WTC11 (cell line): Measurements from ENCODE around the gene FAM3B.

Experiments used
- CTCF ChIP-seq: fragments of 200-600 bp; IDR thresholded peaks from 2 replicates; pipeline ENCODE4 v1.8.0; 2022; ENCODE audit warnings: antibody characterized with exemption
- E2F1 ChIP-seq: sonication (generic); formaldehyde crosslinking; IDR thresholded peaks from 2 replicates; pipeline ENCODE4 v1.8.0; 2022; ENCODE audit warnings: mild to moderate bottlenecking, missing genetic modification reagents
- ESRRA ChIP-seq: sonication (generic); formaldehyde crosslinking; IDR thresholded peaks from 2 replicates; pipeline ENCODE4 v1.8.1; 2022; ENCODE audit warnings: mild to moderate bottlenecking, missing genetic modification reagents, borderline replicate concordance
- MAX ChIP-seq: sonication (generic); formaldehyde crosslinking; IDR thresholded peaks from 2 replicates; pipeline ENCODE4 v1.8.0; 2022; ENCODE audit warnings: mild to moderate bottlenecking, missing genetic modification reagents
- NFYB ChIP-seq: sonication (generic); formaldehyde crosslinking; conservative IDR thresholded peaks from 2 replicates; pipeline ENCODE4 v1.8.0; 2022; ENCODE audit warnings: low read depth, missing genetic modification reagents
- SP1 ChIP-seq: sonication (generic); formaldehyde crosslinking; conservative IDR thresholded peaks from 2 replicates; pipeline ENCODE4 v1.8.1; 2022; ENCODE audit warnings: missing genetic modification reagents
- TP53 ChIP-seq: sonication (generic); formaldehyde crosslinking; IDR thresholded peaks from 2 replicates; pipeline ENCODE4 v1.8.1; 2023; ENCODE audit warnings: mild to moderate bottlenecking, missing genetic modification reagents

GRCh38 chr21:41294548-41295231, 21.9 kb upstream of the FAM3B start:
- TF ChIP-seq CTCF (no peak), E2F1 (no peak), SP1 (CRISPR knock-in tag) (no peak), ESRRA (no peak), MAX (CRISPR knock-in tag) (no peak), NFYB (no peak), TP53 (CRISPR knock-in tag) (no peak)
